NCI-H128 (cell line): ENCODE data around the gene SOX5.
"Not testable (repeated sequence)": the region's sequence is repeated elsewhere in the genome, so short reads cannot be mapped to it uniquely, and the experiment has no call there.

Experiments
- DNase-seq: peaks from one replicate; lab custom pipeline; 2025; ENCODE audit not compliant: unreplicated experiment; lab: John Stamatoyannopoulos, UW

The SOX5 gene

DNA sequence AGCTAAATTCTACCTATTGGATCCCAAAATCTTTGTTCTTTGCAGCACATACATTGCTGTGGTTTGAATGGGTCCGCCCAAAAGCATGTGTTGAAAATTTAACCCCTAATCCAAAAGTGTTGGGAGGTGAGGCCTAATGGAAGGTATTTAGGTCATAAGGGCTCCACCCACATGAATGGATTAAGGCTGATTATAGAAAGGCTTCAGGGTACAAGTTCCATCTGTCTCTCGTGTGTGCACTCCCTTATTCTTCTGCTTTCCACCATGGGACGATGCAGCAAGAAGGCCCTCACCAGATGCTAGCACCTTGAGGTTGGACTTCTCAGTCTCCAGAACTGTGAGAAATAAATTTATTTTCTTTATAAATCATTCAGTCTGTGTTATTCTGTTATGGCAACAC is 190.9 kb downstream of the SOX5 start:
- no peak for DNase-seq

- DNase-seq: no peak
Measured at GRCh38 chr12:23757541-23757962, 191.9 kb downstream of the SOX5 start.

GRCh38 chr12:23756416-23756815 is 193.1 kb downstream of the SOX5 start:
- no peak for DNase-seq

GRCh38 chr12:23753628-23754365 is 195.7 kb downstream of the SOX5 start:
- no peak for DNase-seq

DNA sequence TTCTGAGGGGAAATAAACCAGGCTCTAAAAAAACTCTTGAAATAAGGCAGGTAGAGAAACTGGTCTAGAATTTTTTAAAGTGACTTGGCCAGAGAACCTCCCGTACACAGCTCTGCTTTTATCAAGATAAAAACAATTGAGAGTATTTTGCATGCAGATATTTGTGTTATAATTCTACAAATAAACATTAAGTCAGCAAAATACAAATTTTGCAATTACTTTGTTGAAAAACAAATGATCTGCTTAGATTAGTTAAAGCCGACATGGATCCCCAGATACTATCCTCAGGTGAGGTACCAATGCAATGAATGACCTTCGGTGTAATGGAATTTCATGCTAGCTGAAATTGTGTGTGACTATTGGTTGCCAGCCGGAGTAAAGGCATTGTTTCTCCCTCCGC is 197.2 kb downstream of the SOX5 start:
- no peak for DNase-seq

GRCh38 chr12:23751641-23752040 is 197.8 kb downstream of the SOX5 start:
- DNase-seq: no peak

GRCh38 chr12:23750923-23751322 is 198.5 kb downstream of the SOX5 start:
- DNase-seq: no peak

DNA sequence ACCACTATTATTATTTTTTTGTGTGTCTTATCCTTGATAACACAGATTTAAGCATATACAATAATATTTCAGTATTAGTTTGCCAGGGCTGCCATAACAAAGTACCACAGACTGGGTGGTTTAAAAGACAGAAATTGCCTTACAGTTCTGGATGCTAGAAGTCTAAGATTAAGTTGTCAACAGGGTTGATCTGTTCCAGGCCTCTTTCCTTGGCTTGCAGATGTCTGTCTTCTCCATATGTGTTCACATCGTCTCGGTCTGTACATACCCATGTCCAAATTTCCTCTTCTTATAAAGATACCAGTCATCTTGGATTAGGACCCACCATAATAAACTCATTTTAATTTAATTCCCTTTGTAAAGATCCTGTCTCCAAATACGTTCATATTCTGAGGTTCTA is 204.8 kb downstream of the SOX5 start:
- no peak for DNase-seq

DNA sequence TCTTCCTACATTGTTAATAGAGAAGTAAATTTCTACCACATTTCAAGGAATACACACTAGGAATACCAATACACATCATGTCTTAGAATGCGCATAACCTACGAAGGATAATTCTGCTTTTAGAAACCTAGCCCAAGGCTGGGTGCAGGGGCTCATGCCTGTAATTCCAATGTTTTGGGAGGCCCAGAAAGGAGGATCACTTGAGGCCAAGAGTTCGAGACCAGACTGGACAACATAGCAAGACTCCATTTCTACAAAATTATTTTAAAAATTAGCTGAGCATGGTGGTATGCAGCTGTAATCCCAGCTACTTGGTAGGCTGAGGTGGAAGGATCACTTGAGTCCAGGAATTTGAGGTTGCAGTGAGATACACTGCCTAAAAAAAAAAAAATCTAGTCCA is 206.9 kb downstream of the SOX5 start:
- DNase-seq: no peak

DNA sequence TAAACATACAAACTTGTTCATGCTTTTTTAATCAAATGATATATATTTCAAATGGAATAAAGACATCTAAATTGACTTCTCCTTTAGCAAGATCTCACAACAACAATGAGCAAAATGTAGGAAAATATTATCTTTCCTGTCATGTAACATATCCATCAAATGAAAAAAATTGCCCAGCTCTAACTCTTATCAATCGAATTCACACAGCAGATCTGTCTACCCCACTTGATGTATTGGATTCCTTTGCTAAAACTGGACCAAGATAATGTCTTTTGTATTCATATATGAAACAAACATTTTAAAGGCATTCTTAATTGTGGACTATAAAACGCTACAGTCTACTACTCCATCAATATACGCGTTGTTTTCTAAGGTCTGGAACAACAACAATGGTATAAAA is 218.0 kb downstream of the SOX5 start:
- DNase-seq: no peak

DNA sequence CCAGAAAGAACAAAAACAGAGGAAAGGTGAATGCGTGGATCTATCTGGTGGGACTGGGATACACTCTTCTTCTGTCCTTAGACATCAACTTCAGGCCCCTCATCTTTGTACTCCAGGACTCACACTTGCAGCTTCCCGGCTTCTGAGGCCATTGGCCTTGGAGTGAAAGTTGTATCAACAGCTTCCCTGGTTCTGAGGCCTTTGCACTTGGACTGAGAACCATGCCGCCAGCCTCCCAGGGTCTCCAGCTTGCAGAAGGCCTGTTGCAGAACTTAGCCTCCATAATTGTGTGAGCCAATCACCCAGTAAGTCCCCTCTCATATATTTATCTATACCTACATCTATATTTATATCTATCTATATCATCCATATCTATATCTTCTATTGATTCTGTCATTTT is 218.4 kb downstream of the SOX5 start:
- DNase-seq: no peak

DNA sequence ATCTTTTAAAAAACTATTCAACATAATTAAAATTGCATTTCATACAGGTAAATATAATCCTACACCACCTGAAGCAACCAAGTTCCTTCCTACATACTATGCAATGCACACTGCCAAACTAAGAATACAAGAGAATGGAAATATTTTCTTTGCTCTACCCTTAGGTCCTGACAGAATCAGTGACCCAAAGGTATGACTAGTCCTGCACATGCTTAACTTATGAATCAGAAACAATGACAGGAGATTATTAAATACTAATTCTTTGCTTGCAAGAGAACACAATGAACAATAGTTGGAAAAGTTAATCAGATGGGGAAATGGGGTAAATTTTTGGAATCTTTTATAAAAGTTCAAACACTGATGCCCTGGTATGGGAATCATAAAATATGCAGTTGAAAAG is 220.1 kb downstream of the SOX5 start:
- no peak for DNase-seq

GRCh38 chr12:23726646-23727045 is 222.8 kb downstream of the SOX5 start:
- DNase-seq: no peak

GRCh38 chr12:23722655-23723054 is 226.8 kb downstream of the SOX5 start:
- DNase-seq: no peak

GRCh38 chr12:23721268-23721667 is 228.2 kb downstream of the SOX5 start:
- DNase-seq: no peak

GRCh38 chr12:23719493-23719892 is 230.0 kb downstream of the SOX5 start:
- DNase-seq: no peak

DNA sequence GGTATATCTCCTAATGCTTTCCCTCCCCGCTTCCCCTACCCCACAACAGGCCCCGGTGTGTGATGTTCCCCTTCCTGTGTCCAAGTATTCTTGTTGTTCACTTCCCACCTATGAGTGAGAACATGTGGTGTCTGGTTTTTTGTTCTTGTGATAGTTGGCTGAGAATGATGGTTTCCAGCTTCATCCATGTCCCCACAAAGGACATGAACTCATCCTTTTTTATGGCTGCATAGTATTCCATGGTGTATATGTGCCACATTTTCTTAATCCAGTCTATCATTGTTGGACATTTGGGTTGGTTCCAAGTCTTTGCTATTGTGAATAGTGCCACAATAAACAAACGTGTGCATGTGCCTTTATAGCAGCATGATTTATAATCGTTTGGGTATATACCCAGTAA is 239.1 kb downstream of the SOX5 start:
- not testable (repeated sequence) for DNase-seq

DNA sequence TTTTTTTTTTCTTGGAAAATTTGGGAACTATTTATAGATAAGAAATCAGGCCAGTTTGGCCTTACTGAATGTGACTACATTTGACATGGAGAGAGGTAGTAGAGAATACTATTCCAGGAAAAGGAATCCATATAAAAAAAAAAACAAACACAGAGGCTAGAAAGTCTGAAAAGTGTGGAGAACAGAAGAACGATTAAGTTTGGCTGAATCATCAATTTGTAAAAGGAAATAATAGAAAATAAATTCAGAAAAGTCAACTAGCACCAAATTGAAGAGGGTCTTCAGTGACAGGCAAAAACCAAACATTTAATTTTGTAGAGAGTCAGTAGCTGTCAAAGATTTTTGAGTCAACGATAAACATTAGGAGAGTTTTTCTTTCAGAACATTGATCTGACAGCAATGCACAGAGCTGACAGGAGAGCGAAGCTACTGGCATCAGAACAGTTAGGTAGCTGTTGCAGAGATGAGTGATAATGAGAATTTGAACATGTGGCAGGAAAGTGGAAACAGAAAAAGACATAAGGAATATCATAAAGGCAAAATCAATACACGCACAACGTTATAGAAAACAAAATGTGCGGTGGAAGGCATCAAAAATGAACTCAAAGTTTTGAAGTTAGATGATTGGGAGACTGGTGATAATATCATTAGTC is 241.2 kb downstream of the SOX5 start:
- no peak for DNase-seq

DNA sequence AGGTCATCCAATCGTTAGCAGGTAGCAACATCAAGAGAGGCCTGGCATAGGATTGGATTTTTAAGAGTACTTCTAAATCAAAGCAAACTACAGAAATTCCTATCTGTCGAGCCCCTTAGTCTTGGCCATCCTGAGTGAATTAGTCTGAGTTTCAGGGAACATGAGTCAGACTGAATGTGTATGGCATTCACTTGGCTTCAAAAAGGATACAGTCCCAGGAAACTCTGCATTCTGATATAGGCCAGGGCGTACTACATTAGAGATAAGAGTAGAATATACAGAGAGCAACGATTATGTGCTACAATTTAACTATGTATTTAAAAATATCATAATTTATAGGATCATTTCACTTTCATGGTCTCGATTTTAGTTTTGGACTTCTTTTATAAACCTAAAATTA is 242.2 kb downstream of the SOX5 start:
- DNase-seq: no peak

DNA sequence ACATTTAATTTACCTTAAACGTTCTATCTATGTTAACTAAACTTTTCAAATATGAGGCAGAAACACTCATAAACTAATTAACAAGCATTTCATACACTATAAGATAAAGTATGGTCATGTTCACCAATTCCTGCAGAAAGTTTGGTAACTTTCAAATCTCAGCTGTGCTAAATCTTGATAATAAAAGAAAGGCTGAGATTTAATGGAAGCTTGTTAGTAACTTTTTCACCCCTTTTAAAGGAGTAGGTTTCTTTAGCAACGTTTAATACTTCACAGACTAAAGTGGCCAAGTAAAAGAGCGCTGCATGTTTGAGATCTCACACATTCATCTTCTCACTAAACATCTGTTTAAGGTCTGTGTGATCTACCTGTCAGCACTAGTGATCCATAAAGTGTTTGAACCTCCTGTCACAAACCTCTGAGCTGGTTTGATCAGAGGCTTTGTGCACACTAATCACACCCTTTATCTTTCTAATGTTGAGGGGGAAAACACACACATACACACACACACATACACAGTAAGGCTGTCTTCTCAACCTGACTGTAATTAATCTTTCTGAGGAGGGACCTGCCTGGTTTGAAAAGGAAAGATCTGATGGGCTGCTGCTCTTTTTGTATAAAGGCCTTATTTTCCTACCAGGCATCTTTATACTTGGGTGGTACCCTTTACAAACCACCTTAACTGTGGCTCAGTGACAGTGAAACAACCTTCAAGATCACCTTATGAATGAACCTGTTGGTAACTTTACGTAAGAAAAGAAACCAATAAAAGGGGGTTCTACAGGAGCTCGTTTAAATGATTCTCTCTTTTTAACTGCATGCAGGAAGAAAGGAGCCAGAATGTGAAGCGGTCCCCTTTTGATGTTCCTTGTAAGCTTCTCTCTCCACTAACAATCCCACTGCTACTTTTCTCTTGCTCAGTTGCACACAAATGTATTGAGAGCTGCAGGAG is 244.2 kb downstream of the SOX5 start:
- DNase-seq: no peak

DNA sequence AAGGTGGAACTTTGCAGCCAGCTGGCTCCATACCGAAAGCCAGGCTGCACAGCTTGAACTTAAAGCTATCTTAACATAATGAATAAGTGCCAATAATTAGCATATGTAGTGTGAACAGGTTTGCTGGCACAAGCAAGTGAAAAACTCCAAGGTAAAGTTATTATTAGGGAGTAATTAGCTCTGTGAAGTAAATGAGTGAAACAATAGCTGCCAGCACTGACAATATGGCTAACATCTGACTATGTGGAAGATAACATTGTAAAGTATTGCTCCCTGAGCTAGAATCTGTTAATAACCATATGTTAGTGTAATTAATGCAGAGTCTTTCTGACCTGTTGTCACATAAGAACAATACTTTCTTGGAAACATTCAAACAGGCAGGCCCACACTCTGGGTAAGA is 246.4 kb downstream of the SOX5 start:
- DNase-seq: no peak

DNA sequence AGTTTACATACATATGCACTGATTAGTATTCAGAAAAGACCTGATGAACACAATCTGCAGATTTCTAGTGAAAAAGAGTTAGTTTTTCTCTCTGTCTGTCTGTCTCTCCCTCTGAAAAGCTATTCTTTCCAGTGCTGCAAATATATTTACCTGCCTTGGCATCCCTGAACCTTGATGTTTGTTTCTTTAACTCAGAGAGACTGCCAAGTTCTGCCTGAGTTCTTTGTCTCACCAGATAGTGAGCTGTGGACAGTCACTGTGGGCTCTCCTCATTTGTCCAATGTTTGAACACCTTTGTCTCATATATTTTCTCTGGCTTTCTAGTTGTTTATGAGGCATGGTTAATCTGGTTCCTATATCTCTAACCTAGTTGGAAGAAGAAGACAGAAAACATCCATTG is 250.4 kb downstream of the SOX5 start:
- no peak for DNase-seq
